ENCODE data around the gene FAM83D. TPM values are rescaled to one million over a fixed set of nuclear protein-coding genes. Genes with fewer than 3 reads are reported as not detected.

Gene FAM83D
- total RNA-seq, 3 donors from 2014 or later (not counting 1 experiment from before 2014, with no cell fraction given), result 1.1 to 2.7 (median 2.1) TPM

- no peaks in the 10 kb centered on the region for H3K27me3 Mint-ChIP-seq (ENCODE audit: low read depth in 2 of 2)
- intact Hi-C loops (cut with micrococcal nuclease), result no loop called here
- H3K9me3 ChIP-seq (ENCODE audit: control insufficient read depth, insufficient read depth, low read length), result no peaks in the 10 kb centered on the region
- no peak overlapping the region for H3K4me3 Mint-ChIP-seq
- no peaks in the 10 kb centered on the region for H3K9me3 Mint-ChIP-seq
- no peaks in the 10 kb centered on the region for H3K4me1 ChIP-seq (ENCODE audit: control insufficient read depth, insufficient read depth, low read length)
- no peaks in the 10 kb centered on the region for H3K4me1 Mint-ChIP-seq
- H3K27ac ChIP-seq (ENCODE audit: low read length), result no peak overlapping the region
- no peaks in the 10 kb centered on the region for H3K36me3 Mint-ChIP-seq
- no peaks in the 10 kb centered on the region for H3K27me3 ChIP-seq (ENCODE audit: control insufficient read depth, insufficient read depth, low read length)
- no peak overlapping the region for H3K4me3 ChIP-seq (ENCODE audit: low read length)
- H3K36me3 ChIP-seq (ENCODE audit: control insufficient read depth, insufficient read depth, low read length), result no peaks in the 10 kb centered on the region
- WGBS (ENCODE audit: insufficient coverage), result 97% methylated on average over 2 of the region's 2 CpGs
- ATAC-seq (no peak), DNase-seq (no peak)
- H3K27ac Mint-ChIP-seq, result no peak overlapping the region
- no peak for TF ChIP-seq CTCF (IDR thresholded peaks at IDR 0.05)
Observed at GRCh38 chr20:38950254-38950653, 24.0 kb downstream of the FAM83D start.

GRCh38 chr20:38951611-38952010 lies 25.4 kb downstream of the FAM83D start:
- Histone ChIP-seq H3K27ac (ENCODE audit: low read length) (no peak overlapping the region), H3K4me1 (ENCODE audit: control insufficient read depth, insufficient read depth, low read length) (no peaks in the 10 kb centered on the region), H3K36me3 (ENCODE audit: control insufficient read depth, insufficient read depth, low read length) (no peaks in the 10 kb centered on the region), H3K4me3 (ENCODE audit: low read length) (no peak overlapping the region), H3K27me3 (ENCODE audit: control insufficient read depth, insufficient read depth, low read length) (no peaks in the 10 kb centered on the region), H3K9me3 (ENCODE audit: control insufficient read depth, insufficient read depth, low read length) (no peaks in the 10 kb centered on the region)
- no peak for ATAC-seq
- Mint-ChIP-seq H3K36me3 (no peaks in the 10 kb centered on the region), H3K4me1 (no peaks in the 10 kb centered on the region), H3K27ac (no peak overlapping the region), H3K4me3 (no peak overlapping the region), H3K27me3 (ENCODE audit: low read depth in 2 of 2) (no peaks in the 10 kb centered on the region), H3K9me3 (no peaks in the 10 kb centered on the region)
- intact Hi-C loops (cut with micrococcal nuclease), result no loop called here
- DNase-seq, result no peak
- WGBS (ENCODE audit: insufficient coverage), result 98% methylated on average over 9 of the region's 9 CpGs
- no peak for TF ChIP-seq CTCF (IDR thresholded peaks at IDR 0.05)

GRCh38 chr20:38952153-38952552 lies 25.9 kb downstream of the FAM83D start:
- Mint-ChIP-seq H3K4me1 (no peaks in the 10 kb centered on the region), H3K36me3 (no peaks in the 10 kb centered on the region), H3K4me3 (no peak overlapping the region), H3K27ac (no peak overlapping the region), H3K27me3 (ENCODE audit: low read depth in 2 of 2) (no peaks in the 10 kb centered on the region), H3K9me3 (no peaks in the 10 kb centered on the region)
- no peaks in the 10 kb centered on the region for H3K4me1 ChIP-seq (ENCODE audit: control insufficient read depth, insufficient read depth, low read length)
- H3K27me3 ChIP-seq (ENCODE audit: control insufficient read depth, insufficient read depth, low read length), result no peaks in the 10 kb centered on the region
- no peak for DNase-seq
- no peak overlapping the region for H3K27ac ChIP-seq (ENCODE audit: low read length)
- H3K36me3 ChIP-seq (ENCODE audit: control insufficient read depth, insufficient read depth, low read length), result no peaks in the 10 kb centered on the region
- intact Hi-C loops (cut with micrococcal nuclease), result no loop called here
- ATAC-seq, result no peak
- TF ChIP-seq CTCF (IDR thresholded peaks at IDR 0.05), result no peak
- no peak overlapping the region for H3K4me3 ChIP-seq (ENCODE audit: low read length)
- H3K9me3 ChIP-seq (ENCODE audit: control insufficient read depth, insufficient read depth, low read length), result no peaks in the 10 kb centered on the region
- WGBS (ENCODE audit: insufficient coverage), result 98% methylated on average over 6 of the region's 6 CpGs

GRCh38 chr20:38953630-38954340 lies 27.6 kb downstream of the FAM83D start:
- no peak for DNase-seq
- Histone ChIP-seq H3K27ac (ENCODE audit: low read length) (no peak overlapping the region), H3K27me3 (ENCODE audit: control insufficient read depth, insufficient read depth, low read length) (no peaks in the 10 kb centered on the region), H3K36me3 (ENCODE audit: control insufficient read depth, insufficient read depth, low read length) (no peaks in the 10 kb centered on the region), H3K9me3 (ENCODE audit: control insufficient read depth, insufficient read depth, low read length) (no peaks in the 10 kb centered on the region), H3K4me1 (ENCODE audit: control insufficient read depth, insufficient read depth, low read length) (no peaks in the 10 kb centered on the region), H3K4me3 (ENCODE audit: low read length) (no peak overlapping the region)
- ATAC-seq, result no peak
- no peaks in the 10 kb centered on the region for H3K9me3 Mint-ChIP-seq
- TF ChIP-seq CTCF (IDR thresholded peaks at IDR 0.05), result no peak
- intact Hi-C loops (cut with micrococcal nuclease), result no loop called here
- WGBS (ENCODE audit: insufficient coverage), result 94% methylated on average over 7 of the region's 8 CpGs
- no peaks in the 10 kb centered on the region for H3K36me3 Mint-ChIP-seq
- H3K4me3 Mint-ChIP-seq, result no peak overlapping the region
- H3K27me3 Mint-ChIP-seq (ENCODE audit: low read depth in 2 of 2), result no peaks in the 10 kb centered on the region
- no peaks in the 10 kb centered on the region for H3K4me1 Mint-ChIP-seq
- H3K27ac Mint-ChIP-seq, result no peak overlapping the region
